GM18951 (cell line): ENCODE data around the gene SAMD14.

Experiments used
- POLR2A ChIP-seq: IDR thresholded peaks from 4 replicates; pipeline ENCODE4 v1.6.1; 2011; ENCODE audit warnings: mild to moderate bottlenecking; ENCODE audit not compliant: insufficient read length, insufficient read depth; ENCODE audit errors: extremely low read depth
- in situ Hi-C: fragments of 300-500 bp; cut with MboI; formaldehyde crosslinking; loops from one replicate; pipeline ENCODE4 v1.12.0; 2022; ENCODE audit warnings: low sequenced_read_pairs, mixed read lengths, inconsistent platforms; ENCODE audit not compliant: unreplicated experiment

Gene SAMD14

GRCh38 chr17:50114401-50114800, 15.6 kb downstream of the SAMD14 start:
- TF ChIP-seq POLR2A, result no peak
- in situ Hi-C loops, result no loop called here

DNA sequence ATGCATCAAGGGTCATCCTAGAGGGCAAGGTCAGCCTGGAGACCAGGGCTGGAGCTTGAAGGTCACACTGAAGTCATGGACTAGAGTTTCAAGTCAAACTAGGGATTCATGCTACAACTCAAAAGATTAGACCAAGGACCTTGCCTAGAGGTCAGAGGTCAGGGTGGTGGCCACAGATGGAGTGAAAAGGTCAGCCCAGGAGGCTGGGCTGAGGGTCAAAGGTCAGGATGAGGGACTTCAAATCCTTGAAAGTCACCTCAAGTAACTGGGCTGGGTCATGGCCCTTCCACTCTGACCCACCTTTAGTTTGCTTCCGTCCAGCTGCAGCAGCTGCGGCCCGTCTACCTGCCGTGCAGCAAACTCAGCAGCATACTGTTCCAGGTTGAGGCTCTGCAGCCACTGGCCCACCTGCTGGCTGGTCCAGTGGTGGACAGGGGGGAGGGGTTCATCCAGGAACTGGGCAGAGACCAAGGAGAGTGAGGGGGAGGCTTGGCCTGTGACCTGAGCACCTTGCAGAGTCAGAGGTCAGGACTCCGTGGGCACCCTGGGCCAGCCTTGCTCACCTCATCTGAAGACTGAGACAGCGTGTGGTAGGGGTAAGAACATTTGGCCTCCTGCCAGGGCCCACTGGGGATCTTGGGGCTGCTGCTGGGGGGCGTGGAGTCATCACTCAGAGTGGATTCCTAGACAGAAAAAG, 16.2 kb downstream of the SAMD14 start:
- TF ChIP-seq POLR2A, result no peak
- in situ Hi-C loops, result no loop called here

- in situ Hi-C loops, result no loop called here
- no peak for TF ChIP-seq POLR2A
Observed at GRCh38 chr17:50112694-50113093, 17.3 kb downstream of the SAMD14 start.

GRCh38 chr17:50111673-50112655, 18.0 kb downstream of the SAMD14 start:
- TF ChIP-seq POLR2A, result no peak
- in situ Hi-C loops, result no loop called here

- no peak for TF ChIP-seq POLR2A
- in situ Hi-C loops, result no loop called here
Observed at GRCh38 chr17:50110591-50111349, 19.2 kb downstream of the SAMD14 start.

DNA sequence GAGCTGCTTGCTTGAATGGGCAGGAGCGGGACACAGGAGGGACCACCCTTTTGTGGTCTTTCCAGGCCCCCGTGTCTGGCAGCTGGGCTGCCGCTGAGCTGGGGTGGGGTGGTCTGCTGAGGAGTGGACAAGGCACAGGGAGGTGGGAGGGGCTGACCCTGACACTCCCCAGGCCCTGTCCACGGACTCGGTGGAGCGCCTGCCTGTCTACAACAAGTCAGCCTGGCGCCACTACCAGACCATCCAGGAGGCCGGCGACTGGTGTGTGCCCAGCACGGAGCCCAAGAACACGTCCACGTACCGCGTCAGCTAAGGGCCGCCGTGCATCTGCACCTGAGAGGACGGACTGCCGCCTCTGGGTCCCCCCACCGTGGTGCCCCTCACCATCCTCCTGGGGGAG, 20.2 kb downstream of the SAMD14 start:
- in situ Hi-C loops, result no loop called here
- TF ChIP-seq POLR2A, result no peak

DNA sequence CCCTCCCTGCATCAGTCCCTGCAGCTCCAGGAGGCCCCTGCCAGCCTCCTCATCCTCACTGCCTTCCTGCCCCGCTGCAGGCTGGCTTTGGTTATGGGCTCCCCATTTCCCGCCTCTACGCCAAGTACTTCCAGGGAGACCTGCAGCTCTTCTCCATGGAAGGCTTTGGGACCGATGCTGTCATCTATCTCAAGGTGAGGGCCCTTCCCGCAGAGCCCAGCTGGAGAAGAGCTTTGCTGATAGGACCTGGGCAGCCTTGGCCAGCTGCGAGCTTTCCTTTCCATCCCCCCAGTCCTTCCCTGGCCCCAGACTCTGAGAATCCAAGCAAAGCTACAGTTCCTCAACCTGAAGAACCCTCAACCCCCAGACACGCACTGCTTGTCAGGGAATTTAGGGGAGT, 20.8 kb downstream of the SAMD14 start:
- in situ Hi-C loops, result no loop called here

DNA sequence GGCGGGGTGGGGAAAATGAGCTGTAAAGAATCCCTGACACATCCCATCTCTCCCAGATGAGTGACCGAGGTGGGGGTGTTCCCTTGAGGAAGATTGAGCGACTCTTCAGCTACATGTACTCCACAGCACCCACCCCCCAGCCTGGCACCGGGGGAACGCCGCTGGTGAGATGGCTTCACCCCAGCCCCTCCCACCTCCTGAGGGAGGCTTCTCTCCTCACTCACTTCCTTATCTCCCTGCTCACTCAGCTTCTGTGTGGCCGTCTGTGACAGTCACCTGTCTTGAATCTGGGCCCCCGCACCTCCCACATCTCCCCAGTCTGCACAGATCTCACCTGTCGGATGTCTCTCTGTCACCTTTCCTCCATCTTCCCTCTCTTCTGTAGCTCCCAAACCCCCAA, 21.4 kb downstream of the SAMD14 start:
- in situ Hi-C loops, result no loop called here
- no peak for TF ChIP-seq POLR2A

More for the DNA sequence above, 20.8 kb downstream of the SAMD14 start:
- TF ChIP-seq POLR2A, result no peak

- in situ Hi-C loops, result no loop called here
- TF ChIP-seq POLR2A, result no peak
Observed at GRCh38 chr17:50107790-50108414, 22.1 kb downstream of the SAMD14 start.

DNA sequence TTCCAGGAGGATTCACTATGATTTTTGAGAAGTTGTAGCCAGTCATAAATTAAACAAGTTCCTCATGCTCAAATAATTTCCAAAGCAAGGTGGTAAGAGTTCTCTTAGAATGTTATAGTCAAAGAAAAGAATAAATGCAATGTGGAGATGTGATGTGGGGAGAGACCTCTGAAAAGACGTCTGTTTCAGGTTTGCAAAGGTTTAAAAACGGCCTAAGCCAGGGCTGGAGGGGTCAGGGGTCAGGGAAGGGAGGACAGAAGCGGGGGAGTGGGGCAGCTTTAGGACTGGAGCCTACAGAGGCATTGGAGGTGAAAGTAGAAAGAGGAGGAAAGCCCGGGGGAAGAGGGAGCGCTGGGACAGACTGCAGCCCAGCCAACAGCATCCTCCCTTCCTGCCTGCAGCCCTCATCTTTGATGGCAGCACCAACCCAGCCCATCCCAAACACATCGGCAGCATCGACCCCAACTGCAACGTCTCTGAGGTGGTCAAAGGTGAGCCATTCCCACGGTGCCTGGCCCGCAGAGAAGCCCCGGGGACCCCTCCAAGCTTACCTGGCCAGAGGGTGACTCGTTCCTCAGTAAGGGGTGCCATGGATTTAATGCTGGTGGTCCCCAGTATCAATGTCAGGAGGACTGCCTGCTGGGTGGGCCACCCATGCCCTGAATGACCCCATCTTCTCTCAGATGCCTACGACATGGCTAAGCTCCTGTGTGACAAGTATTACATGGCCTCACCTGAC, 23.4 kb downstream of the SAMD14 start:
- no peak for TF ChIP-seq POLR2A
- in situ Hi-C loops, result no loop called here

GRCh38 chr17:50105811-50106210, 24.1 kb downstream of the SAMD14 start:
- in situ Hi-C loops, result no loop called here
- TF ChIP-seq POLR2A, result no peak

DNA sequence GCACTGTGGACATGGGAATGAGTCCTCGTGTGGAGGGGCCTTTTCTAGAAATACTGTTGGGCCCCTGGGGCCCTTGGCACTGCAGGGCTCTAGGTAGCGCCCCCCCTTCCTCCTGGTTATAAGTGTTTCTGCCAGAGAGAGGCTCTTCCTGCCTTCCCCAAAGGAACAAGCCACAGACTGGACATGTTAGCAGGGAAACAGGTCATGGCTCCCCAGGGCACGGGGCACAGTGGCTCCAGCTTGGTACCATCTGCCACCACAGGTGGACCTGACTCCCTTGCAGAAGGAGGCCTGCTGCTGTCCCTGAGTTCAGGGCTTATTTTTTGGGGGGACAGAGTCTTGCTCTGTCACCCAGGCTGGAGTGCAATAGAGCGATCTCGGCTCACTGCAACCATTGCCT, 26.0 kb downstream of the SAMD14 start:
- in situ Hi-C loops, result no loop called here
- no peak for TF ChIP-seq POLR2A
